OCI-LY1 (cell line): ENCODE data around the gene COMMD8.

Experiments
- CTCF ChIP-seq: fragments of 200-600 bp; sonication (generic), shearing (Covaris generic); IDR thresholded peaks from 2 replicates; pipeline ENCODE4 v1.5.1; 2017; ENCODE audit warnings: mild to moderate bottlenecking, antibody characterized with exemption, low read length, moderate library complexity, mixed read lengths
- EZH2 ChIP-seq: fragments of 200-600 bp; sonication (generic), shearing (Covaris generic); IDR thresholded peaks from 2 replicates; pipeline ENCODE4 v1.8.0; 2017; ENCODE audit warnings: borderline replicate concordance, mixed run types, mild to moderate bottlenecking, antibody characterized with exemption, low read length, moderate library complexity, mixed read lengths

- TF ChIP-seq CTCF (no peak), EZH2 (no peak)
These were observed 5.3 kb upstream of the COMMD8 start for GRCh38 chr4:47468706-47469365.
